ENCODE data around the gene FGF10.

Gene FGF10

GRCh38 chr5:44345871-44346270 lies 43.3 kb downstream of the FGF10 start:
- no peak for DNase-seq

GRCh38 chr5:44336708-44337107 lies 52.5 kb downstream of the FGF10 start:
- no peak for DNase-seq

- DNase-seq = no peak
These were observed 54.6 kb downstream of the FGF10 start for GRCh38 chr5:44334622-44335021.

- DNase-seq = no peak
These were observed 56.8 kb downstream of the FGF10 start for GRCh38 chr5:44332285-44332971.

GRCh38 chr5:44331471-44332050 lies 57.7 kb downstream of the FGF10 start:
- no peak for DNase-seq

GRCh38 chr5:44329716-44330115 lies 59.5 kb downstream of the FGF10 start:
- no peak for DNase-seq

GRCh38 chr5:44321144-44321725 lies 68.0 kb downstream of the FGF10 start:
- no peak for DNase-seq

- DNase-seq = no peak
These were observed 69.0 kb downstream of the FGF10 start for GRCh38 chr5:44320188-44320587.

GRCh38 chr5:44318883-44319282 lies 70.3 kb downstream of the FGF10 start:
- DNase-seq = no peak

- DNase-seq = no peak
These were observed 76.8 kb downstream of the FGF10 start for GRCh38 chr5:44312374-44312773.

- no peak for DNase-seq
These were observed 88.7 kb downstream of the FGF10 start for GRCh38 chr5:44300551-44300950.

GRCh38 chr5:44299394-44299793 lies 89.8 kb downstream of the FGF10 start:
- no peak for DNase-seq

- DNase-seq = no peak
These were observed 94.7 kb downstream of the FGF10 start for GRCh38 chr5:44294516-44294915.

GRCh38 chr5:44292736-44293135 lies 96.5 kb downstream of the FGF10 start:
- no peak for DNase-seq

- no peak for DNase-seq
These were observed 110.8 kb downstream of the FGF10 start for GRCh38 chr5:44278469-44278868.

GRCh38 chr5:44275908-44276307 lies 113.3 kb downstream of the FGF10 start:
- DNase-seq = no peak

GRCh38 chr5:44275329-44275728 lies 113.9 kb downstream of the FGF10 start:
- no peak for DNase-seq

GRCh38 chr5:44267909-44268308 lies 121.3 kb downstream of the FGF10 start:
- no peak for DNase-seq

GRCh38 chr5:44266882-44267576 lies 122.2 kb downstream of the FGF10 start:
- no peak for DNase-seq

GRCh38 chr5:44265713-44266112 lies 123.5 kb downstream of the FGF10 start:
- DNase-seq = no peak

GRCh38 chr5:44260793-44261192 lies 128.4 kb downstream of the FGF10 start:
- DNase-seq = no peak

GRCh38 chr5:44257653-44258365 lies 131.4 kb downstream of the FGF10 start:
- DNase-seq = no peak

GRCh38 chr5:44257221-44257620 lies 132.0 kb downstream of the FGF10 start:
- DNase-seq = no peak

Measured in stimulated activated CD4-positive, alpha-beta T cell treated with anti-CD3 and anti-CD28 coated beads, Interleukin-2, amount 100 ng/mL, for 48 hours (primary cell).